ENCODE measurements around the gene TRIO.

Gene TRIO

GRCh38 chr5:14123551-14123950, 19.6 kb upstream of the TRIO start:
- DNase-seq (ENCODE audit: low read depth in 2 of 2), result no peak

DNA sequence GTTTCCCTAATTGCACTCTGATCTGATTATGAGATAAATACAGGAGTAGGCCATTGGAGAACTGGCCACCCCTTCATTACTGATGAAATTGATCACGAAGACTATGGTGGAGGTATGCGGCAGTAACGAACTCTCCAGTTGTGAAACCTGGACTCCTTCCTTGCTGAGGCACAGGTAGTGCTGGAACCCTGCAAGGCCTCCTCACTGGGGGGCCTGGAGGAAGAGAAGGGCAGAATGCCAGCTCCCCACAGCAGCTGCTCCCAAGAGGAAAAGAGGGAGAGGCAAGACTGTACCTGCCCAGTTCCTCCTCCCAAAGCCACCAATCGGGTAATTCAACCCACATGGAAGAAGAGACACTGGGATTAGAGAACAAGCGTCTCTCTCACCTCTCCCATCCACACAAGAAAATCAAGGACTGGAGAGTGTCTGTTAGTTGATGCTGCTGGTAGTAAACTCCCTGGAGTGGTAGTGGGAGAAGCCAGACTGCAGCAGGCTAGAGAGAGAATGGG, 19.1 kb upstream of the TRIO start:
- DNase-seq (ENCODE audit: low read depth in 2 of 2), result no peak

GRCh38 chr5:14125262-14125661, 17.9 kb upstream of the TRIO start:
- DNase-seq (ENCODE audit: low read depth in 2 of 2), result no peak

GRCh38 chr5:14127587-14127986, 15.6 kb upstream of the TRIO start:
- no peak for DNase-seq (ENCODE audit: low read depth in 2 of 2)

DNA sequence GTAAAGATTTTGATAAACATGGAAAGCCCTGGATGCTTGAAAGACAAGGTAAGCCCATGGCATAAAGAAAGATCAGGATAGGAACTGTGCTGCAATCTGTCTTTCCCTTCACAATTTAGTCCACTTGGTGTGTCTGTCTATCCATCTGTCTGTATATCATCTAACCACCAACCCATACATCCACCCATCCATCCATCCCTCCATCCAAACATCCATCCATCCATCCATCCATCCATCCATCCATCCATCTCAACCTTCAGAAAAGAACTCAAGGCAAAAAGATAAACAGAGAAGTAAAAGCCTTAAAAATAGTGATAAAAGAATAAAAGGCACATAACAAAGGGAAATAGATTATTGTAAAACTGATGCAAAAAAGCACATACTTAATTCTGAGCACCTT, 15.1 kb upstream of the TRIO start:
- DNase-seq (ENCODE audit: low read depth in 2 of 2), result no peak

- no peak for DNase-seq (ENCODE audit: low read depth in 2 of 2)
These were observed 14.0 kb upstream of the TRIO start for GRCh38 chr5:14129123-14129522.

DNA sequence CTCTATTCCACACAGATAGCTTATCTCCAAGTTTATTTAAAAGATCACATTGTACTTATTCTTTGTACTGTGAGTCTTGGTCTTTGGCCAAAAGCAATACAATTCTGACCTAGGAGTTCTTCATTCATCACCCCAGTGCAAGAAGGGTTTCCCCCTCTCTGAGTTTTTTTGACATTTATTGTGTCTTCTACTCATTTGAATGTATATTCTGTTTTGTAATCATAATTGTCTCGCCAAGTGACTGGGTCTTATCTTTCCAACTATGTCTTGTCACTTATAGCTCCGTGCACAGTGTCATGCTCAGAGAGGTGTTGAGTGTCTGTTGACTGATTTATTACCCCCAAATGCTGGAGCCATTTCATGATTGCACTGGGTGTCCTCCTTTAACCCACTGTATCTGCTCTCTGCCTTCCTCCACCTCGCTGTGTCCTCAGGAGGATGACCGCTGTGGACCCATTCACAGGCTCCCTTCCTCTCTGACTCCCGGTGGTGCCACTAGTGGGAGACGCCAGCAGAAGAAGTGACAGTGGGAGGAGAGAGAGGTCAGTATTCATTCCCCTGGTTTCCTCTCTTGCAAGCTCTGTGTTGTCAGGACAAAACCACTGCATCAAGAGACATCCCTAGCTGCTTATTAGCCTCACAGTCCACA, 11.2 kb upstream of the TRIO start:
- no peak for DNase-seq (ENCODE audit: low read depth in 2 of 2)

- no peak for DNase-seq (ENCODE audit: low read depth in 2 of 2)
These were observed 9.7 kb upstream of the TRIO start for GRCh38 chr5:14133394-14133793.

GRCh38 chr5:14134083-14134482, 9.1 kb upstream of the TRIO start:
- DNase-seq (ENCODE audit: low read depth in 2 of 2), result no peak

DNA sequence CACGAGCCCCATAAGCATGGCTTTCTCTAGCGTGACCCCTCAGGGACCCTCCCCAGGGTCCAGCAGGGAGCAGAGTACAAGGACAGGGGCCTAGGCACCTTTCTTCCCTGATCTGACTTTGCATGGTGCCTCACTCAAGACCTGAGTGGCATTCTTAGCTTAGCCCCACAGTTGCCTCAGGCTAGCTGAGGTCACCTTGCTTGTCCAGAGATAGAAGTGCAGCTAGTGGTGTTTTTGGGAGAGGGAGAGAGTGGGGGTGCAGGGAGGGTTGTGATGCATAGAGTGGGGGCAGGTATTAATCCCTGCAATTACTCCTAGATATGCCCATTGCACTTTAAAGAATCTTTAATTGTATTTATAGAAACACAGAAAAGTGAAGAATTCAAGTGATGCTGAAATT, 8.4 kb upstream of the TRIO start:
- no peak for DNase-seq (ENCODE audit: low read depth in 2 of 2)

- no peak for DNase-seq (ENCODE audit: low read depth in 2 of 2)
These were observed 7.5 kb upstream of the TRIO start for GRCh38 chr5:14135621-14136020.

DNA sequence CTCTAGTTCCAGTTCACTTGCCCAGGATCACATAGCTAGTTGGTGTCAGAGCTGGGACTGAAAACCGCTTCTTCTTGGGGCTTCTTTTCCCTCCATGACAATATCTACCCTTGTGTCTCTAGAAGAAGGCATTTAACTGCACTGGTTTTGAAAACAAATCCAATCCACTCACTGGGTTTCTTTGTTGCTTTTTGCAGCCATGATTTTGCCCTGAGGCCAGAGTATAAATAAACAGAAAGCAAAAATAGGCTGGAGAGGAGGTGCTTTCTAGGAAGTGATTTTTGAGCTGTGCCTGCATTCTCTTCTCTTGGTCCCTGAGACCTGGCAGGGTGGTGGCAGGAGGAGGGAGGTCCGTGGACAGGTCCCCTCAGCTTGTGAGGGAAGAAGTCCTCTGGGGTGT, 6.9 kb upstream of the TRIO start:
- no peak for DNase-seq (ENCODE audit: low read depth in 2 of 2)

- no peak for DNase-seq (ENCODE audit: low read depth in 2 of 2)
These were observed 4.3 kb upstream of the TRIO start for GRCh38 chr5:14138608-14139540.

DNA sequence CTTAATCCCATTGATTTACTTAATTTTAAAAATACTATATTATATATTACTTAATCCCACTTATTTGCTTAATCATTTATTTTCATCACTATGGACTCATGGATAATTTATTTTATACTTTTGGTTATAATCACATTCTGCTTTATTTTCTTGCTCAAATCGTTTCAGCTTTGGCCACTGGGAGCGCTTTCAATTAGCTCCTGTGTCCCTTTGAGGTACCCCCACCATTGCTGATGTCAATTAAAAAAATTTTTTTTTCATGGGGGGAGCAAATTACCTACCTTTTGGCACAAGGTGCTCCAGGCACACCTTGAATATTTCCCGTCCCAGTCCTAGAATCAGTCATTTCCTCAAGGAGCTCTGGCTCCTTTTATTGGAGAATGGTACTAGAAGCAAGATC, 1.4 kb upstream of the TRIO start:
- DNase-seq (ENCODE audit: low read depth in 2 of 2), result no peak

- DNase-seq (ENCODE audit: low read depth in 2 of 2), result no peak
These were observed 828 bp upstream of the TRIO start for GRCh38 chr5:14142202-14142826.

DNA sequence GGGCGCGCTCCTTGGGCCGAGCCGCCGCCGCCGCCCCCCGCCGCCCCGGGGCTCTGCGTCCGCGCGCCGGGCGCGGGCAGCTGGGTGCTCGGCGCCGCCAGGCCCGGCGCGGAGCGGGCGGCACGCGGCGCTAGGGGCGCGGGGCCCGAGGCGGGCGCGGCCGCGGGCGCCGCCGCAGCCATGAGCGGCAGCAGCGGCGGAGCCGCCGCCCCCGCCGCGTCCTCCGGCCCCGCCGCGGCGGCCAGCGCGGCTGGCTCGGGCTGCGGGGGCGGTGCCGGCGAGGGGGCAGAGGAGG, 351 bp downstream of the TRIO start:
- no peak for DNase-seq (ENCODE audit: low read depth in 2 of 2)

- peak; percentile 10 to 26 for DNase-seq (ENCODE audit: low read depth in 2 of 2)
These were observed 871 bp downstream of the TRIO start for GRCh38 chr5:14143841-14144585.

DNA sequence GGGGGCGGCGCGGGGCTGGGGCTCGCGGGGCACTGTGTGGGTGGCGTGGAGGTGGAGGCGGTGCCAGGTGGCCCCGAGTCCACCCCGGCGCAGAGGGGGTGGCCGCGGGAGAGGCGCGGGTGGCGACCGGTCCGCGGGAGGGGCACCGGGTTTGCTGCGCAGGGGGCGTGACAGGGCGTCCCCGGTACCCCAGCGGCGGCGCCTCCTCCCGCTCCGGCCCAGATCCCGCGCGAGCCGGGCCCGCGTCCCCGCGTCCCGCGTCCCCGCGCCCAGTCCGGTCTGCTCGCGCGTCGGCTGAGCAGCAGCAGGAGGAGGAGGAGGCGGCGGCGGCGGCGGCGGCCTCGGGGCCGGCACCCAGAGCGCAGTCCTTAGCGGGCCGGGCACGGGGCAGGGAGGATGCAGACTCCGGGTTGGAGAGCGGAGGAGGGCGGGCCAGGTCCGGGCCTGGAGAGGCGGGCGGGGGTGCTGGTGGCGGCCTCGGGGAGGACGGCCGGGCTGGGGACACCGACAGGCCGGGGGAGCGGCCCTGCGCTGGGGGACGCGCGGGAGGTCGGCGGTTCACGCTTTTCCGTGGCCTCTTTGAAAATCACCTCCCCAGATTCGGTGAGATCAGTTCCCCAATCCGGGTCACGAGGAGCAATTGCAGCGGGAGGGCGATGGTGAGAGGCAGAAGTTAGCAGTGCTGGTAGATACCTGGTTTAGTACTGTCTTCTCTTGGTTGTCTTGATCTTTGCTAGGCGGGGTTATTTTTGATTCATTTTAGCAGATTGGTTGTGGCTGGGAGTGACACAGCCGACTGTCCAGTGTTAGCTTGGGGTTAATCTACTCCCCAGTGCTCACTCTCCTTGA, 1.7 kb downstream of the TRIO start:
- DNase-seq (ENCODE audit: low read depth in 2 of 2), result peak; percentile 6 to 12

DNA sequence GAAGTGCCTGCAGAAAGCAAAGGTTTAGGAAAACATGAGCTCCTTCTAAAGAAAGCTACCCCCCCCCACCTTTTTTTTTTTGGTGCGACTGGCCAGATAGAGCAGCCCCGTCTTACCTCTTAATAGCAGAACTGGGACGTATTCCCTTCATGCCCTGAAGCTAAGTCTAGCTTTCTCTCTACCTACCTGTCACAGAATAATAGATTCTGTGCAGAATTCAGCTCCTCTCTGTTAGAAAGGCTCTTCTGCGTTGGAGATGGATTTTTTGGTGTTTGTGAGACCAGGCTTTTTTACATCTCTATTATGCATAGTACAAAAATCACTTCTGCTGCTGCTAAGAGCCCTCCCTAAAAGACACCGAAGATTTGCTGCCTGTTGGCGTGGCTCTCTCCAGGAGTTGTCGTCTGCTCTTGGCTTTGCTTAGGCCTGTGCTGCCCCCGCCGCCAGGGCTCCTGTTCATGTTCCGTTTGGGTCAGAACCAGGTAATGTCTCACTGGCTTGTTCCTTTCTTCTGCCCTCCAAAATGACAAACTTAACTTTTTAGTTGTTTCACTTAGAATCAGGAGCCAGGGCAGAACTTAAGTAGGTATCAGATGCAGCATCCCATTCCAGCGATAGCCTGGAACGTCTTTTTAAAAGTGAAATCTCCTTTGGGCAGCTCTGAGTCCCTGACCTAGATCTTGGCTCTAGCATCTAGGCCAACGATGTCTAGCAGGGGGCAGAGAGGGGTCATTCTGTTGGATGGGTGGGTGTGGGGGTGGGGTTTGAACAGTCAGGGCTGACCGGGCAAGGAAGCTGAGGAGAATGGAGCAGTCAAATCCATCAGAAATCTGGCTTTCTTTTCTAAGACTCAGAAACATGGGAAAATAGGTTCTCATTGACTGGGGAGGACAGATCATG, 2.5 kb downstream of the TRIO start:
- no peak for DNase-seq (ENCODE audit: low read depth in 2 of 2)

- DNase-seq (ENCODE audit: low read depth in 2 of 2), result no peak
These were observed 3.6 kb downstream of the TRIO start for GRCh38 chr5:14146725-14147124.

Measured in stimulated activated CD4-positive, alpha-beta T cell treated with anti-CD3 and anti-CD28 coated beads, Interleukin-1b, Interleukin-23, amount 100 ng/mL, for 4 hours (primary cell).